ENCODE results near the gene HECTD4.

HECTD4 gene

GRCh38 chr12:112218150-112218549 is 164.1 kb downstream of the HECTD4 start:
- Histone ChIP-seq H3K27ac (ENCODE audit: low read length) (no peak overlapping the region), H3K9ac (ENCODE audit: low read length) (no peak overlapping the region), H3K4me1 (ENCODE audit: control insufficient read depth, low read depth, low read length) (no peaks in the 10 kb centered on the region), H3K36me3 (ENCODE audit: control insufficient read depth, low read depth, low read length) (peaks cover 18% of the 10 kb centered on the region), H3K9me3 (ENCODE audit: control insufficient read depth, low read depth, low read length) (no peaks in the 10 kb centered on the region), H3K4me3 (ENCODE audit: low read length) (no peak overlapping the region), H3K27me3 (ENCODE audit: control insufficient read depth, insufficient read depth, low read length) (no peaks in the 10 kb centered on the region)

GRCh38 chr12:112217647-112218046 is 164.6 kb downstream of the HECTD4 start:
- no peaks in the 10 kb centered on the region for H3K9me3 ChIP-seq (ENCODE audit: control insufficient read depth, low read depth, low read length)
- no peak overlapping the region for H3K27ac ChIP-seq (ENCODE audit: low read length)
- H3K36me3 ChIP-seq (ENCODE audit: control insufficient read depth, low read depth, low read length) = peaks cover 18% of the 10 kb centered on the region
- H3K27me3 ChIP-seq (ENCODE audit: control insufficient read depth, insufficient read depth, low read length) = no peaks in the 10 kb centered on the region
- no peak overlapping the region for H3K4me3 ChIP-seq (ENCODE audit: low read length)
- no peak overlapping the region for H3K9ac ChIP-seq (ENCODE audit: low read length)
- H3K4me1 ChIP-seq (ENCODE audit: control insufficient read depth, low read depth, low read length) = no peaks in the 10 kb centered on the region

GRCh38 chr12:112216223-112216622 is 166.0 kb downstream of the HECTD4 start:
- Histone ChIP-seq H3K9me3 (ENCODE audit: control insufficient read depth, low read depth, low read length) (no peaks in the 10 kb centered on the region), H3K27ac (ENCODE audit: low read length) (no peak overlapping the region), H3K4me3 (ENCODE audit: low read length) (no peak overlapping the region), H3K9ac (ENCODE audit: low read length) (no peak overlapping the region), H3K27me3 (ENCODE audit: control insufficient read depth, insufficient read depth, low read length) (no peaks in the 10 kb centered on the region), H3K4me1 (ENCODE audit: control insufficient read depth, low read depth, low read length) (no peaks in the 10 kb centered on the region), H3K36me3 (ENCODE audit: control insufficient read depth, low read depth, low read length) (peaks cover 30% of the 10 kb centered on the region)

- Histone ChIP-seq H3K9me3 (ENCODE audit: control insufficient read depth, low read depth, low read length) (no peaks in the 10 kb centered on the region), H3K4me3 (ENCODE audit: low read length) (no peak overlapping the region), H3K36me3 (ENCODE audit: control insufficient read depth, low read depth, low read length) (peaks cover 36% of the 10 kb centered on the region), H3K27me3 (ENCODE audit: control insufficient read depth, insufficient read depth, low read length) (no peaks in the 10 kb centered on the region), H3K27ac (ENCODE audit: low read length) (no peak overlapping the region), H3K9ac (ENCODE audit: low read length) (no peak overlapping the region), H3K4me1 (ENCODE audit: control insufficient read depth, low read depth, low read length) (no peaks in the 10 kb centered on the region)
Observed at GRCh38 chr12:112214064-112214463, 168.2 kb downstream of the HECTD4 start.

- Histone ChIP-seq H3K27ac (ENCODE audit: low read length) (no peak overlapping the region), H3K4me3 (ENCODE audit: low read length) (no peak overlapping the region), H3K36me3 (ENCODE audit: control insufficient read depth, low read depth, low read length) (peaks cover 24% of the 10 kb centered on the region), H3K9ac (ENCODE audit: low read length) (no peak overlapping the region), H3K4me1 (ENCODE audit: control insufficient read depth, low read depth, low read length) (no peaks in the 10 kb centered on the region), H3K9me3 (ENCODE audit: control insufficient read depth, low read depth, low read length) (no peaks in the 10 kb centered on the region), H3K27me3 (ENCODE audit: control insufficient read depth, insufficient read depth, low read length) (no peaks in the 10 kb centered on the region)
Observed at GRCh38 chr12:112208301-112208910, 173.8 kb downstream of the HECTD4 start.

- no peaks in the 10 kb centered on the region for H3K4me1 ChIP-seq (ENCODE audit: control insufficient read depth, low read depth, low read length)
- no peak overlapping the region for H3K9ac ChIP-seq (ENCODE audit: low read length)
- no peaks in the 10 kb centered on the region for H3K9me3 ChIP-seq (ENCODE audit: control insufficient read depth, low read depth, low read length)
- H3K36me3 ChIP-seq (ENCODE audit: control insufficient read depth, low read depth, low read length) = peaks cover 27% of the 10 kb centered on the region
- H3K4me3 ChIP-seq (ENCODE audit: low read length) = no peak overlapping the region
- H3K27me3 ChIP-seq (ENCODE audit: control insufficient read depth, insufficient read depth, low read length) = no peaks in the 10 kb centered on the region
- H3K27ac ChIP-seq (ENCODE audit: low read length) = no peak overlapping the region
Observed at GRCh38 chr12:112207397-112207924, 174.8 kb downstream of the HECTD4 start.

GRCh38 chr12:112206944-112207343 is 175.3 kb downstream of the HECTD4 start:
- Histone ChIP-seq H3K9ac (ENCODE audit: low read length) (no peak overlapping the region), H3K9me3 (ENCODE audit: control insufficient read depth, low read depth, low read length) (no peaks in the 10 kb centered on the region), H3K4me3 (ENCODE audit: low read length) (no peak overlapping the region), H3K27me3 (ENCODE audit: control insufficient read depth, insufficient read depth, low read length) (no peaks in the 10 kb centered on the region), H3K36me3 (ENCODE audit: control insufficient read depth, low read depth, low read length) (peaks cover 22% of the 10 kb centered on the region), H3K4me1 (ENCODE audit: control insufficient read depth, low read depth, low read length) (no peaks in the 10 kb centered on the region), H3K27ac (ENCODE audit: low read length) (no peak overlapping the region)

- Histone ChIP-seq H3K27me3 (ENCODE audit: control insufficient read depth, insufficient read depth, low read length) (no peaks in the 10 kb centered on the region), H3K4me1 (ENCODE audit: control insufficient read depth, low read depth, low read length) (no peaks in the 10 kb centered on the region), H3K9me3 (ENCODE audit: control insufficient read depth, low read depth, low read length) (no peaks in the 10 kb centered on the region), H3K36me3 (ENCODE audit: control insufficient read depth, low read depth, low read length) (peaks cover 17% of the 10 kb centered on the region), H3K9ac (ENCODE audit: low read length) (no peak overlapping the region), H3K27ac (ENCODE audit: low read length) (no peak overlapping the region), H3K4me3 (ENCODE audit: low read length) (no peak overlapping the region)
Observed at GRCh38 chr12:112199136-112199535, 183.1 kb downstream of the HECTD4 start.

GRCh38 chr12:112198120-112198733 is 184.0 kb downstream of the HECTD4 start:
- Histone ChIP-seq H3K27ac (ENCODE audit: low read length) (no peak overlapping the region), H3K4me3 (ENCODE audit: low read length) (no peak overlapping the region), H3K36me3 (ENCODE audit: control insufficient read depth, low read depth, low read length) (peaks cover 18% of the 10 kb centered on the region), H3K27me3 (ENCODE audit: control insufficient read depth, insufficient read depth, low read length) (no peaks in the 10 kb centered on the region), H3K9me3 (ENCODE audit: control insufficient read depth, low read depth, low read length) (no peaks in the 10 kb centered on the region), H3K9ac (ENCODE audit: low read length) (no peak overlapping the region), H3K4me1 (ENCODE audit: control insufficient read depth, low read depth, low read length) (no peaks in the 10 kb centered on the region)

- no peak overlapping the region for H3K27ac ChIP-seq (ENCODE audit: low read length)
- H3K27me3 ChIP-seq (ENCODE audit: control insufficient read depth, insufficient read depth, low read length) = no peaks in the 10 kb centered on the region
- no peak overlapping the region for H3K9ac ChIP-seq (ENCODE audit: low read length)
- no peaks in the 10 kb centered on the region for H3K9me3 ChIP-seq (ENCODE audit: control insufficient read depth, low read depth, low read length)
- no peak overlapping the region for H3K4me3 ChIP-seq (ENCODE audit: low read length)
- no peaks in the 10 kb centered on the region for H3K4me1 ChIP-seq (ENCODE audit: control insufficient read depth, low read depth, low read length)
- H3K36me3 ChIP-seq (ENCODE audit: control insufficient read depth, low read depth, low read length) = peaks cover 31% of the 10 kb centered on the region
Observed at GRCh38 chr12:112196196-112196875, 185.9 kb downstream of the HECTD4 start.

- Histone ChIP-seq H3K9me3 (ENCODE audit: control insufficient read depth, low read depth, low read length) (no peaks in the 10 kb centered on the region), H3K27ac (ENCODE audit: low read length) (no peak overlapping the region), H3K4me1 (ENCODE audit: control insufficient read depth, low read depth, low read length) (no peaks in the 10 kb centered on the region), H3K36me3 (ENCODE audit: control insufficient read depth, low read depth, low read length) (peaks cover 31% of the 10 kb centered on the region), H3K27me3 (ENCODE audit: control insufficient read depth, insufficient read depth, low read length) (no peaks in the 10 kb centered on the region), H3K9ac (ENCODE audit: low read length) (no peak overlapping the region), H3K4me3 (ENCODE audit: low read length) (no peak overlapping the region)
Observed at GRCh38 chr12:112194601-112195247, 187.5 kb downstream of the HECTD4 start.
